Panc1 (cell line): ENCODE results near the gene TRIOBP. TPM values are rescaled to one million over a fixed set of nuclear protein-coding genes. Genes with fewer than 3 reads are reported as not detected.

ENCODE experiments used
- ATAC-seq: fragments of 200-7000 bp; cut with Tn5 transposase; 2 replicates; pipeline ENCODE4 v1.9.1; 2020; ENCODE audit warnings: mild to moderate bottlenecking, moderate library complexity
- BruUV-seq: library from RNA; stranded (reverse); fragments of 400-500 nt; replicated peaks from 2 replicates; lab custom pipeline; 2021; lab: Mats Ljungman, UMichigan
- CTCF ChIA-PET: fragments of 300-600 bp; sonication (Branson Sonifier 250); formaldehyde crosslinking; loops from one replicate; lab custom pipeline; 2022; ENCODE audit warnings: antibody characterized with exemption; lab: Charles Lee
- POLR2A ChIA-PET: fragments of 300-600 bp; sonication (Branson Sonifier 250); formaldehyde crosslinking; loops from one replicate; lab custom pipeline; 2022; ENCODE audit warnings: antibody characterized with exemption; lab: Charles Lee
- DNase-seq: peaks from one replicate; pipeline ENCODE4 v3.0.0-alpha.2; 2010; ENCODE audit warnings: low read depth, low spot score
- H3K27ac ChIP-seq: 2 replicates; pipeline ENCODE4 v1.5.1; 2011; ENCODE audit warnings: mild to moderate bottlenecking, low read length, inconsistent platforms
- H3K27me3 ChIP-seq: fragments of 200-500 bp; sonication (Bioruptor generic); 2 replicates; pipeline ENCODE4 v1.6.0; 2014; ENCODE audit warnings: low read length, inconsistent platforms; ENCODE audit not compliant: control insufficient read depth, insufficient read depth
- H3K36me3 ChIP-seq: fragments of 200-500 bp; sonication (Bioruptor generic); 2 replicates; pipeline ENCODE4 v1.5.1; 2014; ENCODE audit warnings: inconsistent platforms, mild to moderate bottlenecking, low read length, moderate library complexity; ENCODE audit not compliant: control insufficient read depth, insufficient read depth
- H3K4me1 ChIP-seq: 2 replicates; pipeline ENCODE4 v1.5.1; 2011; ENCODE audit warnings: inconsistent platforms, mild to moderate bottlenecking, low read length, moderate library complexity; ENCODE audit not compliant: control insufficient read depth, insufficient read depth
- H3K4me3 ChIP-seq, 2 experiments: 2 replicates each; pipeline ENCODE4 v1.5.1; 2011 to 2012; ENCODE audit warnings: low read depth in 2 of 2, low read length in 2 of 2, mild to moderate bottlenecking in 2 of 2, inconsistent platforms in 1 of 2, moderate library complexity in 1 of 2
- H3K9me3 ChIP-seq: fragments of 200-500 bp; sonication (Bioruptor generic); 2 replicates; pipeline ENCODE4 v1.5.1; 2014; ENCODE audit warnings: low read depth, mild to moderate bottlenecking, inconsistent platforms, low read length, moderate library complexity; ENCODE audit not compliant: control insufficient read depth, insufficient read depth
- POLR2AphosphoS5 ChIP-seq: IDR thresholded peaks from 2 replicates; pipeline ENCODE4 v1.6.1; 2012; ENCODE audit warnings: mild to moderate bottlenecking, low read depth, low read length, moderate library complexity
- SIN3A ChIP-seq: IDR thresholded peaks from 2 replicates; pipeline ENCODE4 v1.6.1; 2012; ENCODE audit warnings: low read depth, mild to moderate bottlenecking, low read length, moderate library complexity, borderline replicate concordance; ENCODE audit not compliant: insufficient read depth
- TCF7L2 ChIP-seq: IDR thresholded peaks from 2 replicates; pipeline ENCODE4 v1.6.1; 2011; ENCODE audit warnings: mild to moderate bottlenecking, low read depth, low read length, inconsistent platforms
- in situ Hi-C: cut with HindIII; loops from 2 replicates; pipeline ENCODE4 v1.10.0; 2016; ENCODE audit warnings: low sequenced_read_pairs, low pct_unique_long_range_greater_than_20kb
- intact Hi-C: fragments of 100-400 bp; cut with micrococcal nuclease; formaldehyde crosslinking; loops from one replicate; pipeline ENCODE4 v1.10.0; 2022; ENCODE audit not compliant: unreplicated experiment
- total RNA-seq: library from RNA; stranded (reverse); gene quantifications from one replicate; pipeline ENCODE4 v1.2.1, GENCODE V29; 2021; ENCODE audit not compliant: unreplicated experiment
- TF ChIP-seq, protein P1 (sequence below): fragments of 450-650 bp; IDR thresholded peaks from 2 replicates; pipeline ENCODE4 v1.5.1; 2017; ENCODE audit warnings: mild to moderate bottlenecking
- TF ChIP-seq, protein P2 (sequence below), 2 experiments: IDR thresholded peaks; 2 replicates each; pipeline ENCODE4 v1.6.1; 2011 to 2012; ENCODE audit warnings: low read depth in 2 of 2, control low read depth in 1 of 2, low read length in 1 of 2, mild to moderate bottlenecking in 1 of 2, moderate library complexity in 1 of 2; ENCODE audit not compliant: insufficient read depth in 1 of 2

The TRIOBP gene
- total RNA-seq, 1 experiment from 2014 or later, result 50.5 TPM

DNA sequence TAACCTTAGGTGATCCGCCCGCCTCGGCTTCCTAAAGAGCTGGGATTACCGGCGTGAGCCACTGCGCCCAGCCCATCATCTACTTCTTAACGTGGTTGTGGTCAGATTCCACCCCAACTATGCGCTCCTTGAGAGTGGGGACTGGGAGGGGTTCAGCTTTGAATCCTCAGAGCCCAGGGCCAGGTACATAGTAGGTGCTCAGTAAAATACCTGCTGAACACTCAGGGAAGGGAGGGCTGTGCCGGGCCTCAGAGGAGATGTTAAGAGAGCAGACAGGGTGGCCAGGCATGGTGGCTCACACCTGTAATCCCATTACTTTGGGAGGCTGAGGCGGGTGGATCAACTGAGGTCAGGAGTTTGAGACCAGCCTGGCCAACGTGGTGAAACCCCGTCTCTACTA, 22.6 kb upstream of the TRIOBP start:
- H3K4me3 ChIP-seq, result no peak overlapping the region
- H3K4me1 ChIP-seq, result peaks cover 12% of the 10 kb centered on the region
- DNase-seq (no peak), ATAC-seq (no peak)
- no peaks in the 10 kb centered on the region for H3K36me3 ChIP-seq
- no peaks in the 10 kb centered on the region for H3K27me3 ChIP-seq
- no peaks in the 10 kb centered on the region for H3K9me3 ChIP-seq
- TF ChIP-seq, protein P1, sequence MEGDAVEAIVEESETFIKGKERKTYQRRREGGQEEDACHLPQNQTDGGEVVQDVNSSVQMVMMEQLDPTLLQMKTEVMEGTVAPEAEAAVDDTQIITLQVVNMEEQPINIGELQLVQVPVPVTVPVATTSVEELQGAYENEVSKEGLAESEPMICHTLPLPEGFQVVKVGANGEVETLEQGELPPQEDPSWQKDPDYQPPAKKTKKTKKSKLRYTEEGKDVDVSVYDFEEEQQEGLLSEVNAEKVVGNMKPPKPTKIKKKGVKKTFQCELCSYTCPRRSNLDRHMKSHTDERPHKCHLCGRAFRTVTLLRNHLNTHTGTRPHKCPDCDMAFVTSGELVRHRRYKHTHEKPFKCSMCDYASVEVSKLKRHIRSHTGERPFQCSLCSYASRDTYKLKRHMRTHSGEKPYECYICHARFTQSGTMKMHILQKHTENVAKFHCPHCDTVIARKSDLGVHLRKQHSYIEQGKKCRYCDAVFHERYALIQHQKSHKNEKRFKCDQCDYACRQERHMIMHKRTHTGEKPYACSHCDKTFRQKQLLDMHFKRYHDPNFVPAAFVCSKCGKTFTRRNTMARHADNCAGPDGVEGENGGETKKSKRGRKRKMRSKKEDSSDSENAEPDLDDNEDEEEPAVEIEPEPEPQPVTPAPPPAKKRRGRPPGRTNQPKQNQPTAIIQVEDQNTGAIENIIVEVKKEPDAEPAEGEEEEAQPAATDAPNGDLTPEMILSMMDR, result no peak
- TF ChIP-seq, protein P2, sequence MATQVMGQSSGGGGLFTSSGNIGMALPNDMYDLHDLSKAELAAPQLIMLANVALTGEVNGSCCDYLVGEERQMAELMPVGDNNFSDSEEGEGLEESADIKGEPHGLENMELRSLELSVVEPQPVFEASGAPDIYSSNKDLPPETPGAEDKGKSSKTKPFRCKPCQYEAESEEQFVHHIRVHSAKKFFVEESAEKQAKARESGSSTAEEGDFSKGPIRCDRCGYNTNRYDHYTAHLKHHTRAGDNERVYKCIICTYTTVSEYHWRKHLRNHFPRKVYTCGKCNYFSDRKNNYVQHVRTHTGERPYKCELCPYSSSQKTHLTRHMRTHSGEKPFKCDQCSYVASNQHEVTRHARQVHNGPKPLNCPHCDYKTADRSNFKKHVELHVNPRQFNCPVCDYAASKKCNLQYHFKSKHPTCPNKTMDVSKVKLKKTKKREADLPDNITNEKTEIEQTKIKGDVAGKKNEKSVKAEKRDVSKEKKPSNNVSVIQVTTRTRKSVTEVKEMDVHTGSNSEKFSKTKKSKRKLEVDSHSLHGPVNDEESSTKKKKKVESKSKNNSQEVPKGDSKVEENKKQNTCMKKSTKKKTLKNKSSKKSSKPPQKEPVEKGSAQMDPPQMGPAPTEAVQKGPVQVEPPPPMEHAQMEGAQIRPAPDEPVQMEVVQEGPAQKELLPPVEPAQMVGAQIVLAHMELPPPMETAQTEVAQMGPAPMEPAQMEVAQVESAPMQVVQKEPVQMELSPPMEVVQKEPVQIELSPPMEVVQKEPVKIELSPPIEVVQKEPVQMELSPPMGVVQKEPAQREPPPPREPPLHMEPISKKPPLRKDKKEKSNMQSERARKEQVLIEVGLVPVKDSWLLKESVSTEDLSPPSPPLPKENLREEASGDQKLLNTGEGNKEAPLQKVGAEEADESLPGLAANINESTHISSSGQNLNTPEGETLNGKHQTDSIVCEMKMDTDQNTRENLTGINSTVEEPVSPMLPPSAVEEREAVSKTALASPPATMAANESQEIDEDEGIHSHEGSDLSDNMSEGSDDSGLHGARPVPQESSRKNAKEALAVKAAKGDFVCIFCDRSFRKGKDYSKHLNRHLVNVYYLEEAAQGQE (IDR thresholded peaks at IDR 0.05; ENCODE audit: insufficient read depth in 1 of 2, low read depth in 2 of 2, low read length in 1 of 2), result no peak
- no peak for TF ChIP-seq TCF7L2
- TF ChIP-seq SIN3A, result no peak
- TF ChIP-seq POLR2AphosphoS5, result no peak
- no TSS peak for BruUV-seq
- in situ Hi-C loops, result no loop called here
- POLR2A ChIA-PET, result interaction anchor here (0.7 to 1.1 kb wide), 2 partner anchors 16 to 24 kb away, joined by 7 read pairs; no protein-coding TSS in a partner anchor
- intact Hi-C loops, result no loop called here
- CTCF ChIA-PET, result no interaction called here
- peak overlapping the region; percentile 87 for H3K27ac ChIP-seq

DNA sequence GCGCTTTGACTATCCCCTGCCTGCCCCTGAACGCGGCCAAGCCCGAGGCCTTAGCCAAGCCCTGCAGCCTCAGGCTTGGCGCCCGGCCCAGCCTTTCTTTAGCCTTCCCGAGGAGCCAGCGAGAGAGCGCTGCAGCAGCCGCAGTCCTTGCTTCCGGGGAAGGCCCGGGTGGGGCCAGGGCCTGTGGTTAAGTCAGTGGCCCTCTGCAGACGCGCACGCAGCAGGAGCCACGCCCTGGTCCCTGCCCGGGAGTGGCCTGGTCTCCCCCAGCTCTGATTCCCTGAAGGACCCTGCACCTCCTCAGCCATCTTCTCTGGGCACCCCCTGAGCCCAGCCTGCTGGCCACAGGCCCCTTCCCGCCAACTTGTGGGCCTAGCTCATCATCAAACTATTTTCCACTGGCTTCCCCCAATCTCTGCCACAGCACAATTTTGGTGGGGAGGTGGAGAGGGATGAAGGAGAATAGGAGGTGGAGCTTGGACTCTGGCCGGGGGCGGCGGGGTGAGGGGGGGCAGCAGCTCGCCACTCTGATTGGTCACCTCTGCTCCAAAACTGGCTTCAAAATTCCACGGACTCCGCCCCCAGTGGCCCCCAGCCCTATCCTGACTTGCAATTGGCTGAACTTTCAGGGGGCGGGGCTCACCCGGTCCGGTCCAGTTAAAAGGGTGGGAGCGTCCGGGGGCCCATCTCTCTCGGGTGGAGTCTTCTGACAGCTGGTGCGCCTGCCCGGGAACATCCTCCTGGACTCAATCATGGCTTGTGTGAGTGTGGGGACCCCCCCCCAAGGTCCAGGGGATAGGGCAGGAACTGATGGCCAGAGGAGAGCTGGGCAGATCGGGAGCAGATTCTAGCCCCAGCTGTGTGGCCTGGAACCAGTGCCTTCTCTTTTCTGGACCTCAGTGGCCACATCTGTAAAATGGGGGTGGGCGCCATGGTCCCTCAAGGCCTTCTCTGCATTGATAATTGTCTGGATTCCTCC, 21.6 kb upstream of the TRIOBP start, which contains the start of gene LGALS1:
LGALS1 (plus strand) TSS at position 686 of the 979 bp plus-strand sequence; CDS start at position 753, 67 bp downstream.
- ChIA-PET POLR2A (interaction anchor here (0.6 to 1.5 kb wide), 4 partner anchors 15 to 126 kb away, joined by 4 to 12 read pairs (median 8); no protein-coding TSS in a partner anchor), CTCF (interaction anchor here (1.6 kb wide), 1 partner anchor 32 kb away, joined by 8 read pairs; no protein-coding TSS in a partner anchor)
- in situ Hi-C loops, result no loop called here
- BruUV-seq, result no TSS peak
- intact Hi-C loops, result no loop called here
- peak; percentile 86 for ATAC-seq
- TF ChIP-seq, protein P1, result no peak
- peak; percentile 86 for TF ChIP-seq POLR2AphosphoS5
- Histone ChIP-seq H3K27ac (peak within 1 kb of the TSS; percentile 87), H3K9me3 (no peaks in the 10 kb centered on the region), H3K4me3 (peak within 1 kb of the TSS; percentile 70 to 84), H3K4me1 (peaks cover 21% of the 10 kb centered on the region), H3K27me3 (no peaks in the 10 kb centered on the region), H3K36me3 (no peaks in the 10 kb centered on the region)
- DNase-seq, result peak; percentile 69
